CD4-positive, alpha-beta memory T cell (primary cell): ENCODE results near the gene CELSR2. TPM values are rescaled to one million over a fixed set of nuclear protein-coding genes. Genes with fewer than 3 reads are reported as not detected.
A peak's percentile ranks its signal among the peaks of the same experiment; 100 is the strongest.

Experiments
- CTCF ChIA-PET: fragments of 350-600 bp; sonication (Branson Sonifier 250); formaldehyde crosslinking; loops from one replicate; lab custom pipeline; 2021; ENCODE audit warnings: inconsistent platforms; ENCODE audit not compliant: partially characterized antibody; lab: Charles Lee
- POLR2A ChIA-PET: fragments of 350-600 bp; sonication (Branson Sonifier 250); formaldehyde crosslinking; loops from one replicate; lab custom pipeline; 2021; ENCODE audit not compliant: partially characterized antibody; lab: Charles Lee
- DNase-seq, 5 donors: peaks; one replicate each; pipeline versions ENCODE4 v3.0.0 to v3.0.0-alpha.2; 2020 to 2022; ENCODE audit warnings: mixed read lengths in 1 of 5
- H3K27ac ChIP-seq: one replicate; pipeline ENCODE4 v1.7.0; 2013; ENCODE audit warnings: low read depth, low read length
- H3K27me3 ChIP-seq: 2 replicates; pipeline ENCODE4 v1.7.0; 2013; ENCODE audit warnings: mild to moderate bottlenecking, low read length, moderate library complexity; ENCODE audit not compliant: insufficient read depth
- H3K36me3 ChIP-seq: 2 replicates; pipeline ENCODE4 v1.7.0; 2013; ENCODE audit warnings: mild to moderate bottlenecking, low read length, moderate library complexity; ENCODE audit not compliant: insufficient read depth
- H3K4me1 ChIP-seq: 2 replicates; pipeline ENCODE4 v1.7.0; 2013; ENCODE audit warnings: mild to moderate bottlenecking, low read length, moderate library complexity; ENCODE audit not compliant: insufficient read depth
- H3K4me3 ChIP-seq, 2 donors: one replicate each; pipeline ENCODE4 v1.7.0; 2013; ENCODE audit warnings: low read length in 2 of 2, mild to moderate bottlenecking in 1 of 2
- H3K9me3 ChIP-seq, 2 donors: one replicate each; pipeline ENCODE4 v1.7.0; 2013; ENCODE audit warnings: low read length in 2 of 2, control low read depth in 1 of 2; ENCODE audit not compliant: control insufficient read depth in 1 of 2
- H3K27ac Mint-ChIP-seq, 7 donors: one replicate each; pipeline ENCODE4 v1.8.0; 2020 to 2021; ENCODE audit warnings: mixed read lengths in 7 of 7, mild to moderate bottlenecking in 6 of 7, inconsistent platforms in 3 of 7, moderate library complexity in 3 of 7
- H3K27me3 Mint-ChIP-seq, 2 donors: one replicate each; pipeline ENCODE4 v1.8.0; 2020 to 2021; ENCODE audit warnings: mixed read lengths in 2 of 2
- H3K36me3 Mint-ChIP-seq, 2 donors: one replicate each; pipeline ENCODE4 v1.8.0; 2020 to 2021; ENCODE audit warnings: mixed read lengths in 2 of 2, inconsistent platforms in 1 of 2, mild to moderate bottlenecking in 1 of 2
- H3K4me1 Mint-ChIP-seq, 4 donors: one replicate each; pipeline ENCODE4 v1.8.0; 2020 to 2021; ENCODE audit warnings: mixed read lengths in 4 of 4, mild to moderate bottlenecking in 1 of 4
- H3K4me3 Mint-ChIP-seq, 8 donors: one replicate each; pipeline ENCODE4 v1.8.0; 2020 to 2021; ENCODE audit warnings: mixed read lengths in 8 of 8, mild to moderate bottlenecking in 7 of 8, moderate library complexity in 6 of 8, inconsistent platforms in 3 of 8
- H3K9me3 Mint-ChIP-seq, 8 donors: one replicate each; pipeline ENCODE4 v1.8.0; 2020 to 2021; ENCODE audit warnings: mixed read lengths in 8 of 8, mild to moderate bottlenecking in 5 of 8, inconsistent platforms in 3 of 8, moderate library complexity in 1 of 8
- intact Hi-C: fragments of 100-400 bp; cut with micrococcal nuclease; formaldehyde crosslinking; loops from one replicate; pipeline ENCODE4 v1.15.1; 2023
- polyA plus RNA-seq, 2 donors: library from polyadenylated mRNA; unstranded; fragments of 300-500 nt; fragmentation: Illumina TruSeq; gene quantifications; one replicate each; pipeline ENCODE4 v1.2.3, GENCODE V29; 2021
- total RNA-seq, 2 experiments: library from RNA; stranded (reverse); gene quantifications; one replicate each; pipeline ENCODE4 v1.2.3, GENCODE V29; 2021

Gene CELSR2
- total and polyA plus RNA-seq, 4 experiments from 2014 or later, result 0.52 to 3.1 (median 2.6) TPM; not detected in 1

DNA sequence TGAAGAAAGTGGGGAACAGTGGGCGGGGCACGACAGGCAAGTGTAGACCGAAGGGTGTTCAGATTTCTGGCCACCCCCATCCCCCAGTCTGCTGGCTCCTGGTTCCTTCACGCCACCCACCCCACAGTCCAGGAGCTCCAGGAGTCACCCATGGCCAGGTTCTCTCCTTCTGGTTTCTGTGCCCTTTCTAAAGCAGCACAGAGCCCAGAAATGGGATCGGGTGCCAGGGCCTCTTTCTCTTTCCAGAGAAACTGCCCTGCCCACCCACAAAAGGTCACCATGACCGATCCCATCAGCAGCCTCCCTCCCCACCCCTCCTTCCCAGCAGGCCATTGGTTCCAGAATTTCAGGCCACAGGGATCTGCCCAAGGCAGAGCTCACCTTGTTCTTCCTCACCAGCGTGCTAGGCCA, 3.2 kb upstream of the CELSR2 start:
- peaks cover 14 to 27% (median 20%) of the 10 kb centered on the region in 4 donors for H3K4me1 Mint-ChIP-seq
- H3K9me3 Mint-ChIP-seq, result peaks cover 0 to 1% (median 0%) of the 10 kb centered on the region in 8 donors
- no peak for DNase-seq
- no peak overlapping the region for H3K4me3 Mint-ChIP-seq
- H3K36me3 ChIP-seq, result no peaks in the 10 kb centered on the region
- ChIA-PET POLR2A (no interaction called here), CTCF (interaction anchor here (2.6 kb wide), 1 partner anchor 286 kb away, joined by 9 read pairs; no protein-coding TSS in a partner anchor)
- no peak overlapping the region for H3K4me3 ChIP-seq
- H3K36me3 Mint-ChIP-seq, result no peaks in the 10 kb centered on the region
- peaks cover 6 to 15% of the 10 kb centered on the region in 2 donors for H3K27me3 Mint-ChIP-seq
- peaks cover 31% of the 10 kb centered on the region for H3K4me1 ChIP-seq
- no peaks in the 10 kb centered on the region for H3K27me3 ChIP-seq
- intact Hi-C loops, result no loop called here
- H3K27ac ChIP-seq, result no peak overlapping the region
- no peak overlapping the region for H3K27ac Mint-ChIP-seq
- H3K9me3 ChIP-seq, result no peaks in the 10 kb centered on the region

DNA sequence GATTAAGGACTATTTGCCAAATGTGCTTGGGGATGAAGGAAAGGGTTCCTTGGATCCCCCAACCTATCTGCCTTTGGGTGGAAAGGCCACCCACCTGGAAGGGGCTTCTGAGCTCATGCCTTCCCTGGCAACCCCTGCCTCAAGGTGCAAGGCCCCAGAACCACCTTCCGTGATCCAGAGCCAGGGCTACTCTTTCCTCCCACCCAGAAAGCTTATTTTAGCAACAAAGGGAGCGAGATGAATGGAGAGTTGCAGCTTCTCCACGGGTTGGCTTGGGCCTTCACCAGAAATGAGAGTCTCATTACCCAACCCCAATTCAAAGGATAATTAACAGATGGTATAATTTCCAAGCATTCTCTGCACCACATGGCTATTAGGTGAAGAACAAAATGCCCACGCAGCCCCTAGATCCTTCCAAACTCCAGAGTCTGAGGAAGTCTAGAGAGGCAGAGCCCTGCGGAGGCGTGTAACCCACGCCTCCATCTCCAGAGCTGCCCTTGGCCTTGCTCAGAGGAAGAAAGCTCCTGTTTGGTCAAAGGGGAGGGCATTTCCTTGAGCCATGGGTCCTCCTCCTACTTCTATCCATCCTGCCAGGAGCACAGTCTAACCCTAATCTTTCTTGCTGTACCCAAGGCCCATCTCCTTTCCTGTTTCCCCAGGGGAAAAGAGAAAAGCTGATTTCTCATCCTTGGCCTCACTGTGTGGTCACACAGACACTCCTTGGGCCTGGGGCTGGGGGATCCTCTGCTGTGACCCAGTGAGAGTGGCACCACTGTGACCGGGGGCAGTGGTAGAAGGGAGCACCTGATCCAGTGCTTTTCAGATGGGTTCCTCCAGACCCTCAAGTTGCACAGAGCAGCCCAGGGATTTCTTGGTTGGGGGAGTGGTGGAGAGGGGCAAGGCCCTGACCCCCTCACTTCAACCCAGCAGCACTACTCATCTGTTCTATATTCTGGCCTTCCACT, 1.7 kb upstream of the CELSR2 start:
- Mint-ChIP-seq H3K27ac (peak overlapping the region in 1 of 7 donors; percentile 8), H3K9me3 (no peaks in the 10 kb centered on the region), H3K4me3 (no peak overlapping the region), H3K36me3 (no peaks in the 10 kb centered on the region), H3K27me3 (peaks cover 6 to 15% of the 10 kb centered on the region in 2 donors), H3K4me1 (peaks cover 6 to 18% (median 11%) of the 10 kb centered on the region in 4 donors)
- CTCF ChIA-PET, result interaction anchor here (0.7 to 2.6 kb wide), 3 partner anchors 35 to 393 kb away, joined by 3 to 9 read pairs (median 3); partner anchors contain the start of gene PSRC1
- Histone ChIP-seq H3K4me3 (no peak overlapping the region), H3K9me3 (no peaks in the 10 kb centered on the region), H3K36me3 (no peaks in the 10 kb centered on the region), H3K27me3 (no peaks in the 10 kb centered on the region), H3K27ac (no peak overlapping the region), H3K4me1 (peaks cover 16% of the 10 kb centered on the region)
- intact Hi-C loops, result no loop called here
- POLR2A ChIA-PET, result no interaction called here
- DNase-seq, result peak in 1 of 5 donors; percentile 20

DNA sequence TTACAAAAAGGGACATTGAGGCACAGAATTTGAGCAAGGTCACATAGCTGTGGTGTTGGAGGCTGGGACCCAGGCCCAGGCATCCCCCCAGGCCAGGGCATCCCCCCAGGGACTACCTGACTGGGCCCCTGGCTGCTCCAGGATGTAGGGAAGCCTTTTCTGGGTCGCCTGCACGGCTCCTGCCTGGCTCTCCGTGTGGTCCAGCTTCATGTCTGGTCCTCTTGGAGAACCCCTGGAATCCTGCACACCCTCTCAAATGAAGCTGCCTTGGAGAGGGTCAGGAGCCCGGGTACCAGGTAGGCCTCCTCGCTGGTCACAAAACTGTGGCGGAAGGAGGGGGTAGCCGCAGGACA, 919 bp upstream of the CELSR2 start:
- POLR2A ChIA-PET, result interaction anchor here (0.6 kb wide), 1 partner anchor 12 kb away, joined by 3 read pairs; no protein-coding TSS in a partner anchor
- Mint-ChIP-seq H3K9me3 (no peaks in the 10 kb centered on the region), H3K4me3 (no peak overlapping the region), H3K4me1 (peaks cover 6 to 17% (median 9%) of the 10 kb centered on the region in 4 donors), H3K27ac (no peak overlapping the region), H3K36me3 (no peaks in the 10 kb centered on the region), H3K27me3 (peaks cover 6 to 15% of the 10 kb centered on the region in 2 donors)
- intact Hi-C loops, result no loop called here
- no peak overlapping the region for H3K27ac ChIP-seq
- H3K4me1 ChIP-seq, result peaks cover 16% of the 10 kb centered on the region
- no peaks in the 10 kb centered on the region for H3K27me3 ChIP-seq
- H3K4me3 ChIP-seq, result no peak overlapping the region
- no peaks in the 10 kb centered on the region for H3K9me3 ChIP-seq
- no peak for DNase-seq
- CTCF ChIA-PET, result interaction anchor here (0.7 to 0.8 kb wide), 2 partner anchors 34 to 393 kb away, joined by 3 read pairs; partner anchors contain the start of gene PSRC1
- H3K36me3 ChIP-seq, result no peaks in the 10 kb centered on the region

GRCh38 chr1:109249654-109250401, 489 bp downstream of the CELSR2 start:
- ChIA-PET POLR2A (interaction anchor here (1.1 to 1.5 kb wide), 6 partner anchors 9 to 784 kb away, joined by 3 to 6 read pairs (median 4); partner anchors contain the start of genes PSRC1, SARS1 and STRIP1), CTCF (interaction anchor here (1.5 kb wide), 1 partner anchor 33 kb away, joined by 3 read pairs; the partner anchor contains the start of gene PSRC1)
- no peaks in the 10 kb centered on the region for H3K36me3 ChIP-seq
- Mint-ChIP-seq H3K9me3 (no peaks in the 10 kb centered on the region), H3K27ac (peak overlapping the region in 1 of 7 donors; percentile 30), H3K36me3 (no peaks in the 10 kb centered on the region), H3K4me3 (peak overlapping the region; percentile 30 to 82 (median 66)), H3K4me1 (peaks cover 6 to 17% (median 8%) of the 10 kb centered on the region in 4 donors), H3K27me3 (peaks cover 1 to 9% of the 10 kb centered on the region in 2 donors)
- H3K4me1 ChIP-seq, result peaks cover 22% of the 10 kb centered on the region
- no peaks in the 10 kb centered on the region for H3K27me3 ChIP-seq
- DNase-seq, result peak in 1 of 5 donors; percentile 22
- intact Hi-C loops, result loop anchor here (1.0 kb wide), 1 partner anchor 9 kb away; no protein-coding TSS in a partner anchor
- no peaks in the 10 kb centered on the region for H3K9me3 ChIP-seq
- H3K27ac ChIP-seq, result no peak overlapping the region
- no peak overlapping the region for H3K4me3 ChIP-seq

DNA sequence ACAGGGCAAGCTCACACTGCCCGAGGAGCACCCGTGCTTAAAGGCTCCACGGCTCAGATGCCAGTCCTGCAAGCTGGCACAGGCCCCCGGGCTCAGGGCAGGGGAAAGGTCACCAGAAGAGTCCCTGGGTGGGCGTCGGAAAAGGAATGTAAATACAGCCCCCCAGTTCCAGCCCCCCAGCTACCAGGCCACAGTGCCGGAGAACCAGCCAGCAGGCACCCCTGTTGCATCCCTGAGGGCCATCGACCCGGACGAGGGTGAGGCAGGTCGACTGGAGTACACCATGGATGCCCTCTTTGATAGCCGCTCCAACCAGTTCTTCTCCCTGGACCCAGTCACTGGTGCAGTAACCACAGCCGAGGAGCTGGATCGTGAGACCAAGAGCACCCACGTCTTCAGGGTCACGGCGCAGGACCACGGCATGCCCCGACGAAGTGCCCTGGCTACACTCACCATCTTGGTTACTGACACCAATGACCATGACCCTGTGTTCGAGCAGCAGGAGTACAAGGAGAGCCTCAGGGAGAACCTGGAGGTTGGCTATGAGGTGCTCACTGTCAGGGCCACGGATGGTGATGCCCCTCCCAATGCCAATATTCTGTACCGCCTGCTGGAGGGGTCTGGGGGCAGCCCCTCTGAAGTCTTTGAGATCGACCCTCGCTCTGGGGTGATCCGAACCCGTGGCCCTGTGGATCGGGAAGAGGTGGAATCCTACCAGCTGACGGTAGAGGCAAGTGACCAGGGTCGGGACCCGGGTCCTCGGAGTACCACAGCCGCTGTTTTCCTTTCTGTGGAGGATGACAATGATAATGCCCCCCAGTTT, 1.3 kb downstream of the CELSR2 start:
- H3K4me3 Mint-ChIP-seq, result peak overlapping the region in 7 of 8 donors; percentile 15 to 79 (median 62)
- peaks cover 22% of the 10 kb centered on the region for H3K4me1 ChIP-seq
- H3K36me3 Mint-ChIP-seq, result no peaks in the 10 kb centered on the region
- peak in 1 of 5 donors; percentile 35 for DNase-seq
- no peaks in the 10 kb centered on the region for H3K9me3 Mint-ChIP-seq
- no peaks in the 10 kb centered on the region for H3K27me3 ChIP-seq
- H3K9me3 ChIP-seq, result no peaks in the 10 kb centered on the region
- H3K27ac Mint-ChIP-seq, result peak overlapping the region in 1 of 7 donors; percentile 47
- POLR2A ChIA-PET, result interaction anchor here (0.9 to 1.5 kb wide), 6 partner anchors 10 to 784 kb away, joined by 3 to 6 read pairs (median 4); partner anchors contain the start of genes PSRC1, SARS1 and STRIP1
- intact Hi-C loops, result no loop called here
- H3K27me3 Mint-ChIP-seq, result peaks cover 1 to 9% of the 10 kb centered on the region in 2 donors
- H3K36me3 ChIP-seq, result no peaks in the 10 kb centered on the region
- H3K4me3 ChIP-seq, result no peak overlapping the region
- no peak overlapping the region for H3K27ac ChIP-seq
- H3K4me1 Mint-ChIP-seq, result peaks cover 6 to 17% (median 8%) of the 10 kb centered on the region in 4 donors
- CTCF ChIA-PET, result interaction anchor here (1.5 kb wide), 1 partner anchor 33 kb away, joined by 3 read pairs; the partner anchor contains the start of gene PSRC1
